H1 (cell line): Measurements from ENCODE around the gene CD300LG. TPM values are rescaled to one million over a fixed set of nuclear protein-coding genes. Genes with fewer than 3 reads are reported as not detected.

Experiments used
- CTCF ChIA-PET: fragments of 300-600 bp; sonication (Branson Sonifier 250); formaldehyde crosslinking; loops from one replicate; lab custom pipeline; 2021; ENCODE audit not compliant: partially characterized antibody; lab: Charles Lee
- POLR2A ChIA-PET: fragments of 300-600 bp; sonication (Branson Sonifier 250); formaldehyde crosslinking; loops from one replicate; lab custom pipeline; 2021; ENCODE audit warnings: inconsistent platforms; ENCODE audit not compliant: partially characterized antibody; lab: Charles Lee
- DNase-seq, 2 experiments: peaks; one replicate each; pipeline versions ENCODE4 v3.0.0 to v3.0.0-alpha.2; 2010 to 2022; ENCODE audit warnings: low spot score in 2 of 2, low read depth in 1 of 2, mixed read lengths in 1 of 2
- FAIRE-seq: peaks from 2 replicates; lab custom pipeline; 2011; peaks lifted over from hg19 to GRCh38; lab: Jason Lieb, UNC
- H2AFZ ChIP-seq: 2 replicates; pipeline ENCODE4 v1.8.1; 2012; ENCODE audit warnings: low read length, inconsistent platforms
- H2AK5ac ChIP-seq: 2 replicates; pipeline ENCODE4 v1.6.1; 2013; ENCODE audit warnings: low read depth, low read length
- H2BK120ac ChIP-seq: replicated peaks from 2 replicates; pipeline ENCODE3; 2013; ENCODE audit warnings: low read depth, low read length, inconsistent platforms
- H2BK12ac ChIP-seq: 2 replicates; pipeline ENCODE4 v1.6.1; 2013; ENCODE audit warnings: low read depth, low read length
- H2BK15ac ChIP-seq: 2 replicates; pipeline ENCODE4 v1.6.1; 2013; ENCODE audit warnings: low read length
- H2BK20ac ChIP-seq: 2 replicates; pipeline ENCODE4 v1.6.1; 2013; ENCODE audit warnings: low read length
- H2BK5ac ChIP-seq: 2 replicates; pipeline ENCODE4 v1.6.1; 2013; ENCODE audit warnings: low read depth, low read length
- H3K14ac ChIP-seq: 2 replicates; pipeline ENCODE4 v1.6.1; 2013; ENCODE audit warnings: inconsistent platforms; ENCODE audit not compliant: insufficient read length
- H3K18ac ChIP-seq: 2 replicates; pipeline ENCODE4 v1.6.1; 2013; ENCODE audit warnings: low read length; ENCODE audit errors: extremely low read depth
- H3K23ac ChIP-seq: 2 replicates; pipeline ENCODE4 v1.6.1; 2013; ENCODE audit warnings: inconsistent platforms; ENCODE audit not compliant: insufficient read length
- H3K23me2 ChIP-seq: 2 replicates; pipeline ENCODE4 v1.6.1; 2013; ENCODE audit warnings: low read depth, low read length
- H3K27ac ChIP-seq: 2 replicates; pipeline ENCODE4 v1.6.1; 2011; ENCODE audit warnings: low read depth, low read length, inconsistent platforms
- H3K27me3 ChIP-seq, 4 experiments: replicated peaks in 1 of 4; 1 replicate in 1 of 4; 2 replicates in 3 of 4; pipeline versions ENCODE4 v1.6.1 to v1.8.1; 2011 to 2013; ENCODE audit warnings: low read length in 3 of 4, mild to moderate bottlenecking in 3 of 4, inconsistent platforms in 2 of 4, mixed read lengths in 2 of 4, moderate library complexity in 1 of 4; ENCODE audit not compliant: control insufficient read depth in 3 of 4, insufficient read depth in 3 of 4; ENCODE audit errors: extremely low read depth in 1 of 4
- H3K36me3 ChIP-seq, 4 experiments: 2 replicates each; pipeline versions ENCODE4 v1.6.1 to v1.8.1; 2011 to 2013; ENCODE audit warnings: mild to moderate bottlenecking in 4 of 4, low read length in 3 of 4, moderate library complexity in 2 of 4, control low read depth in 1 of 4, inconsistent platforms in 1 of 4; ENCODE audit not compliant: insufficient read depth in 4 of 4, control insufficient read depth in 2 of 4
- H3K4ac ChIP-seq: replicated peaks from 2 replicates; pipeline ENCODE3; 2013; ENCODE audit warnings: low read length, low read depth, mixed read lengths, inconsistent platforms; ENCODE audit not compliant: insufficient read length
- H3K4me1 ChIP-seq, 4 experiments: replicated peaks in 1 of 4; 1 replicate in 1 of 4; 2 replicates in 3 of 4; pipeline versions ENCODE4 v1.6.1 to v1.8.1; 2011 to 2013; ENCODE audit warnings: low read length in 3 of 4, inconsistent platforms in 2 of 4, mixed read lengths in 1 of 4; ENCODE audit not compliant: insufficient read depth in 4 of 4, control insufficient read depth in 3 of 4
- H3K4me2 ChIP-seq, 2 experiments: 2 replicates each; pipeline versions ENCODE4 v1.6.1 to v1.8.1; 2011 to 2013; ENCODE audit warnings: low read depth in 2 of 2, low read length in 2 of 2, control low read depth in 1 of 2, inconsistent platforms in 1 of 2, mild to moderate bottlenecking in 1 of 2; ENCODE audit not compliant: insufficient read depth in 1 of 2
- H3K4me3 ChIP-seq, 4 experiments: fragments of 200-600, 300-600 bp in 1 of 4; sonication (generic), shearing (Covaris generic), sonication (Bioruptor Twin) in 1 of 4; 2 replicates each; pipeline versions ENCODE4 v1.5.1 to v1.8.1; 2011 to 2016; ENCODE audit warnings: low read length in 4 of 4, low read depth in 3 of 4, control low read depth in 2 of 4, inconsistent platforms in 2 of 4, mild to moderate bottlenecking in 2 of 4, mixed read lengths in 1 of 4, moderate library complexity in 1 of 4; ENCODE audit not compliant: insufficient read depth in 2 of 4; ENCODE audit errors: extremely low read depth in 1 of 4
- H3K56ac ChIP-seq: replicated peaks from 2 replicates; pipeline ENCODE3; 2013; ENCODE audit warnings: low read depth, mild to moderate bottlenecking, mixed read lengths, low read length, inconsistent platforms; ENCODE audit not compliant: insufficient read length
- H3K79me1 ChIP-seq: 2 replicates; pipeline ENCODE4 v1.6.1; 2013; ENCODE audit warnings: low read depth, low read length, control low read depth
- H3K79me2 ChIP-seq, 2 experiments: 2 replicates each; pipeline versions ENCODE4 v1.6.1 to v1.8.1; 2012 to 2013; ENCODE audit warnings: low read length in 2 of 2, mild to moderate bottlenecking in 2 of 2, inconsistent platforms in 1 of 2; ENCODE audit not compliant: insufficient read depth in 2 of 2, control insufficient read depth in 1 of 2
- H3K9ac ChIP-seq, 4 experiments: replicated peaks in 1 of 4; 1 replicate in 1 of 4; 2 replicates in 3 of 4; pipeline versions ENCODE4 v1.6.1 to v1.8.1; 2011 to 2013; ENCODE audit warnings: low read depth in 3 of 4, low read length in 3 of 4, control low read depth in 2 of 4, mild to moderate bottlenecking in 2 of 4, moderate library complexity in 2 of 4, inconsistent platforms in 1 of 4; ENCODE audit errors: extremely low read depth in 1 of 4
- H3K9me3 ChIP-seq, 2 experiments: 2 replicates each; pipeline versions ENCODE4 v1.6.1 to v1.8.1; 2012 to 2013; ENCODE audit warnings: mild to moderate bottlenecking in 2 of 2, moderate library complexity in 2 of 2, control low read depth in 1 of 2, inconsistent platforms in 1 of 2, low read depth in 1 of 2, low read length in 1 of 2, mixed read lengths in 1 of 2; ENCODE audit not compliant: insufficient read depth in 2 of 2
- H4K20me1 ChIP-seq, 2 experiments: replicated peaks in 1 of 2; 2 replicates each; pipeline versions ENCODE3 to v1.8.1; 2011 to 2013; ENCODE audit warnings: inconsistent platforms in 2 of 2, low read length in 2 of 2, mild to moderate bottlenecking in 1 of 2; ENCODE audit not compliant: insufficient read depth in 2 of 2, control insufficient read depth in 1 of 2
- H4K5ac ChIP-seq: 2 replicates; pipeline ENCODE4 v1.6.1; 2013; ENCODE audit warnings: low read length, low read depth, mixed read lengths, inconsistent platforms; ENCODE audit not compliant: insufficient read length
- H4K8ac ChIP-seq: 2 replicates; pipeline ENCODE4 v1.8.0; 2013; ENCODE audit warnings: mild to moderate bottlenecking, moderate library complexity, low read length, inconsistent platforms; ENCODE audit not compliant: insufficient read depth; ENCODE audit errors: extremely low read depth
- H4K91ac ChIP-seq: replicated peaks from 2 replicates; pipeline ENCODE3; 2013; ENCODE audit warnings: low read length, mixed read lengths, inconsistent platforms; ENCODE audit not compliant: insufficient read length
- ATF3 ChIP-seq: IDR thresholded peaks from 2 replicates; pipeline ENCODE4 v1.6.1; 2011; ENCODE audit warnings: low read depth, mild to moderate bottlenecking, low read length; ENCODE audit not compliant: insufficient read depth
- GTF2F1 ChIP-seq: IDR thresholded peaks from 2 replicates; pipeline ENCODE4 v1.6.1; 2012; ENCODE audit warnings: low read depth, low read length, improper control_type of control experiment, borderline replicate concordance
- HDAC6 ChIP-seq: IDR thresholded peaks from one replicate; pipeline ENCODE4 v1.7.1; 2012; ENCODE audit warnings: low read depth, mild to moderate bottlenecking, inconsistent platforms, low read length, moderate library complexity
- JUND ChIP-seq: IDR thresholded peaks from 2 replicates; pipeline ENCODE4 v1.6.1; 2011; ENCODE audit warnings: mild to moderate bottlenecking, improper control_type of control experiment, low read length
- KDM1A ChIP-seq: fragments of 200-600, 300-600 bp; sonication (generic); IDR thresholded peaks from 2 replicates; pipeline ENCODE4 v1.7.1; 2016; ENCODE audit warnings: mild to moderate bottlenecking, low read length, borderline replicate concordance
- MAX ChIP-seq: IDR thresholded peaks from 2 replicates; pipeline ENCODE4 v1.6.1; 2012; ENCODE audit warnings: inconsistent platforms
- RAD21 ChIP-seq, 2 experiments: IDR thresholded peaks in 1 of 2; conservative IDR thresholded peaks in 1 of 2; 2 replicates each; pipeline ENCODE4 v1.6.1; 2011; ENCODE audit warnings: low read depth in 2 of 2, low read length in 2 of 2, improper control_type of control experiment in 1 of 2, inconsistent platforms in 1 of 2, mild to moderate bottlenecking in 1 of 2, moderate library complexity in 1 of 2
- RBBP5 ChIP-seq: IDR thresholded peaks from 2 replicates; pipeline ENCODE4 v1.7.1; 2012; ENCODE audit warnings: low read depth, mild to moderate bottlenecking, inconsistent platforms, low read length, moderate library complexity, borderline replicate concordance
- SIX5 ChIP-seq: IDR thresholded peaks from 2 replicates; pipeline ENCODE4 v1.6.1; 2011; ENCODE audit warnings: mild to moderate bottlenecking, low read depth, low read length
- SP1 ChIP-seq: IDR thresholded peaks from 2 replicates; pipeline ENCODE4 v1.6.1; 2011; ENCODE audit warnings: low read depth, low read length
- SP2 ChIP-seq: IDR thresholded peaks from 2 replicates; pipeline ENCODE4 v1.6.1; 2012; ENCODE audit warnings: mild to moderate bottlenecking, low read length, inconsistent platforms
- SUZ12 ChIP-seq: fragments of 200-600 bp; sonication (generic); IDR thresholded peaks from 2 replicates; pipeline ENCODE4 v1.6.1; 2012; ENCODE audit warnings: mild to moderate bottlenecking, inconsistent platforms, low read length, moderate library complexity, mixed read lengths
- TEAD4 ChIP-seq: IDR thresholded peaks from 2 replicates; pipeline ENCODE4 v1.6.1; 2012; ENCODE audit warnings: low read depth, low read length, inconsistent platforms, mixed read lengths
- YY1 ChIP-seq: IDR thresholded peaks from 2 replicates; pipeline ENCODE4 v1.6.1; 2011; ENCODE audit warnings: low read depth, mild to moderate bottlenecking, low read length
- WGBS, 2 experiments: shearing (Covaris generic) in 1 of 2; methylation state at CpG; one replicate each; pipeline versions ENCODE4 v1.1.6 to v1.1.7; 2013 to 2015; ENCODE audit warnings: low lambda C conversion rate in 2 of 2, mixed read lengths in 2 of 2, inconsistent platforms in 1 of 2, low coverage in 1 of 2, missing lambda C conversion rate in 1 of 2; ENCODE audit not compliant: insufficient replicate concordance in 2 of 2, insufficient coverage in 1 of 2, insufficient read length in 1 of 2; ENCODE audit errors: extremely low coverage in 1 of 2, missing lambda C conversion rate in 1 of 2; 5-methylcytosine and 5-hydroxymethylcytosine counted together
- polyA plus RNA-seq, 7 experiments: library from polyadenylated mRNA; depleted of rRNA in 3 of 7; stranded (reverse) in 5 of 7; unstranded in 2 of 7; fragments of >200 nt in 5 of 7; fragments of 200-250 nt in 2 of 7; gene quantifications; 1 replicate in 5 of 7; 2 replicates in 1 of 7; 4 replicates in 1 of 7; pipeline versions ENCODE4 v1.2.1 to v1.2.3, GENCODE V29; 2011 to 2013; ENCODE audit warnings: missing spikeins in 2 of 7, mixed read lengths in 2 of 7
- total RNA-seq: library from RNA; stranded (reverse); fragmentation: NEBNext Ultra II Directional; extraction: Animal tissue kit (Norgen Biotek cat#: 25700); gene quantifications from 2 replicates; pipeline ENCODE4 v1.2.1, GENCODE V29; 2021

The CD300LG gene
- total and polyA plus RNA-seq, 2 of the 8 experiments (the other 6 are each of a cell fraction or from before 2014, with no cell fraction given) = 0.06 TPM; not detected in 1

GRCh38 chr17:43817826-43818225 lies 29.1 kb upstream of the CD300LG start:
- H3K79me2 ChIP-seq = no peaks in the 10 kb centered on the region
- H4K91ac ChIP-seq = no peak overlapping the region
- H2BK5ac ChIP-seq = no peak overlapping the region
- H3K18ac ChIP-seq = no peak overlapping the region
- no peaks in the 10 kb centered on the region for H3K36me3 ChIP-seq
- ChIA-PET POLR2A (interaction anchor here (0.9 to 1.3 kb wide), 4 partner anchors 9 to 17 kb away, joined by 3 to 5 read pairs (median 4); no protein-coding TSS in a partner anchor), CTCF (interaction anchor here (0.5 to 3.9 kb wide), 13 partner anchors 9 to 1493 kb away, joined by 3 to 22 read pairs (median 3); partner anchors contain the start of gene CD300LG)
- no peaks in the 10 kb centered on the region for H3K79me1 ChIP-seq
- H4K20me1 ChIP-seq = peaks cover 0 to 1% of the 10 kb centered on the region in 2 experiments
- no peak overlapping the region for H3K27ac ChIP-seq
- no peak overlapping the region for H2BK20ac ChIP-seq
- WGBS, 2 experiments = 86% methylated on average over 9 of the region's 9 CpGs; no CpG with 5 or more reads in 1 of the 2 experiments
- H3K27me3 ChIP-seq = no peaks in the 10 kb centered on the region
- H2BK12ac ChIP-seq = no peak overlapping the region
- H3K4ac ChIP-seq = no peak overlapping the region
- H3K4me1 ChIP-seq = no peaks in the 10 kb centered on the region; a peak in 1 of 7 replicates
- no peak overlapping the region for H2BK120ac ChIP-seq
- H2BK15ac ChIP-seq = no peak overlapping the region
- H3K9ac ChIP-seq = no peak overlapping the region
- H3K4me2 ChIP-seq = no peak overlapping the region
- no peak overlapping the region for H3K4me3 ChIP-seq
- FAIRE-seq (no peak), DNase-seq (no peak)
- H2AK5ac ChIP-seq = no peak overlapping the region
- H2AFZ ChIP-seq = no peak overlapping the region
- H3K23me2 ChIP-seq = no peaks in the 10 kb centered on the region
- no peak overlapping the region; the same call in 1 of the 2 replicates for H4K8ac ChIP-seq
- H4K5ac ChIP-seq = no peak overlapping the region
- H3K23ac ChIP-seq = no peak overlapping the region
- no peaks in the 10 kb centered on the region for H3K9me3 ChIP-seq
- H3K14ac ChIP-seq = no peak overlapping the region
- H3K56ac ChIP-seq = no peak overlapping the region
- TF ChIP-seq RAD21 (IDR thresholded peaks at IDR 0.05 in 1 of 2, conservative IDR thresholded peaks at IDR 0.05 in 1 of 2; ENCODE audit: low read depth in 2 of 2, low read length in 2 of 2) (no peak), KDM1A (no peak), SP2 (no peak), GTF2F1 (no peak), SUZ12 (no peak), JUND (no peak), MAX (no peak), ATF3 (no peak), HDAC6 (no peak), SP1 (no peak), SIX5 (no peak), RBBP5 (no peak), YY1 (no peak), TEAD4 (no peak)
